ENCODE measurements around the gene CCDC88C.

DNA sequence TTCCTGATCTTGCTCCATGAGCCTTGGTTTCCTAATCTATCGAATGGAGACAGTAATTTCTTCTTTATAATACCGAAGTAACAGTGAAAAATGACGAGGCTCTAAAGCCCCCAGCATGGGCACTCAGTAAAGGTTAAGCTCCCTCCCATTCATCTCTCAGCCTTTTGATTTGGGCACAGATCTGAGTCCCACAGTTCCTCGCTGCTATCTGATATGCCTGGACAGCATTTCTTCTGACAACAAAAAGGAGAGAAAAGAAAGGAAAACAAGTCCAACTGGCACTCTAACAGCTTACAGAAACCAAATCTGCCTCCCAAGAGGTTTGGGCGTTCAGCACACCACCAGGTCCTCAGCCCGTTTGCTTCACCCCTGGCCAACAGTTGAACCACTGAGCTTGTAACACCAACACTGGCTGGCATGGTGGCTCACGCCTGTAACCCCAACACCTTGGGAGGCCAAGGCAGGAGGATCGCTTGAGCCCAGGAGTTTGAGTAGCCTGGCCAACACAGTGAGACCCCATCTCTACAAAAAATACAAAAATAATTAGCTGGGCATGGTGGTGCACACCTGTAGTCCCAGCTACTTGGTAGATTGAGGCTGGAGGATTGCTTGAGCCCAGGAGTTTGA lies 19.5 kb downstream of the CCDC88C start:
- no peak for TF ChIP-seq CTCF (IDR thresholded peaks at IDR 0.05)
- TF ChIP-seq, protein P1, sequence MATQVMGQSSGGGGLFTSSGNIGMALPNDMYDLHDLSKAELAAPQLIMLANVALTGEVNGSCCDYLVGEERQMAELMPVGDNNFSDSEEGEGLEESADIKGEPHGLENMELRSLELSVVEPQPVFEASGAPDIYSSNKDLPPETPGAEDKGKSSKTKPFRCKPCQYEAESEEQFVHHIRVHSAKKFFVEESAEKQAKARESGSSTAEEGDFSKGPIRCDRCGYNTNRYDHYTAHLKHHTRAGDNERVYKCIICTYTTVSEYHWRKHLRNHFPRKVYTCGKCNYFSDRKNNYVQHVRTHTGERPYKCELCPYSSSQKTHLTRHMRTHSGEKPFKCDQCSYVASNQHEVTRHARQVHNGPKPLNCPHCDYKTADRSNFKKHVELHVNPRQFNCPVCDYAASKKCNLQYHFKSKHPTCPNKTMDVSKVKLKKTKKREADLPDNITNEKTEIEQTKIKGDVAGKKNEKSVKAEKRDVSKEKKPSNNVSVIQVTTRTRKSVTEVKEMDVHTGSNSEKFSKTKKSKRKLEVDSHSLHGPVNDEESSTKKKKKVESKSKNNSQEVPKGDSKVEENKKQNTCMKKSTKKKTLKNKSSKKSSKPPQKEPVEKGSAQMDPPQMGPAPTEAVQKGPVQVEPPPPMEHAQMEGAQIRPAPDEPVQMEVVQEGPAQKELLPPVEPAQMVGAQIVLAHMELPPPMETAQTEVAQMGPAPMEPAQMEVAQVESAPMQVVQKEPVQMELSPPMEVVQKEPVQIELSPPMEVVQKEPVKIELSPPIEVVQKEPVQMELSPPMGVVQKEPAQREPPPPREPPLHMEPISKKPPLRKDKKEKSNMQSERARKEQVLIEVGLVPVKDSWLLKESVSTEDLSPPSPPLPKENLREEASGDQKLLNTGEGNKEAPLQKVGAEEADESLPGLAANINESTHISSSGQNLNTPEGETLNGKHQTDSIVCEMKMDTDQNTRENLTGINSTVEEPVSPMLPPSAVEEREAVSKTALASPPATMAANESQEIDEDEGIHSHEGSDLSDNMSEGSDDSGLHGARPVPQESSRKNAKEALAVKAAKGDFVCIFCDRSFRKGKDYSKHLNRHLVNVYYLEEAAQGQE (IDR thresholded peaks at IDR 0.05; ENCODE audit: insufficient read depth in 1 of 2, low read depth in 2 of 2, low read length in 1 of 2): no peak
